ENCODE measurements around the gene ADAMTS13. TPM values are rescaled to one million over a fixed set of nuclear protein-coding genes. Genes with fewer than 3 reads are reported as not detected.
A peak's percentile ranks its signal among the peaks of the same experiment; 100 is the strongest.

The ADAMTS13 gene
- total and polyA plus RNA-seq, 9 of the 15 experiments (the other 6 are each of a cell fraction or from before 2014, with no cell fraction given): 0.03 to 0.20 (median 0.04) TPM; not detected in 4

DNA sequence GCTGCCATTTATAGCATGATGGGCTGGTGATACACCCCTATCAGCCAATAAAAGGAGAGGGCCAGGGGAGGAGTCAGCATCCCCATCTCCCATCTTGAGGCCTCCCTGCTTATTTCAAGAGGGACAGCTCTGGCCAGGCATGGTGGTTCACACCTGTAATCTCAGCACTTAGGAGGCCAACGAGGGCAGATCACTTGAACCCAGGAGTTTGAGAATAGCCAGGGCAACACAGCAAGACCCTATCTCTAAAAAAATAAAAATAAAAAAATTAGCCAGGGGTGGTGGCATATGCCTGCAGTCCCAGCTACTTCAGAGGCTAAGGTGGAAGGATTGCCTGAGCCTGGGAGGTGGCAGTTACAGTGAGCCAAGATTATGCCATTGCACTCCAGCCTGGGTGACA is 14.1 kb upstream of the ADAMTS13 start:
- intact Hi-C loops (cut with micrococcal nuclease): no loop called here
- ATAC-seq (no peak), FAIRE-seq (no peak), DNase-seq (ENCODE audit: extremely low read depth in 1 of 4, low spot score in 3 of 4) (no peak)
- H3K27me3 ChIP-seq (ENCODE audit: control insufficient read depth in 2 of 2, insufficient read depth in 2 of 2, low read length in 2 of 2): no peaks in the 10 kb centered on the region
- in situ Hi-C loops (cut with MboI): no loop called here
- H4K20me1 ChIP-seq (replicated peaks; ENCODE audit: control insufficient read depth, insufficient read depth, low read length): peaks cover 12% of the 10 kb centered on the region
- TF ChIP-seq CCAR2 (IDR thresholded peaks at IDR 0.05; ENCODE audit: low read depth, low read length): no peak
- TF ChIP-seq ZNF121 (CRISPR knock-in tag; conservative IDR thresholded peaks at IDR 0.05): peak; percentile 84
- no peak overlapping the region for H3K9ac ChIP-seq (ENCODE audit: insufficient read depth in 1 of 2, low read depth in 2 of 2, low read length in 2 of 2)
- no peaks in the 10 kb centered on the region for H3K9me3 ChIP-seq (replicated peaks; ENCODE audit: control insufficient read depth, insufficient read depth, low read depth, low read length)
- no peak overlapping the region for H3K4me2 ChIP-seq (ENCODE audit: insufficient read depth, low read length)
- no TSS peak for BruUV-seq (replicated peaks)
- H2AFZ ChIP-seq (ENCODE audit: low read depth, low read length): no peak overlapping the region
- peaks cover 0 to 20% of the 10 kb centered on the region in 2 experiments; a peak in 3 of 5 replicates for H3K4me1 ChIP-seq (replicated peaks in 1 of 2; ENCODE audit: control insufficient read depth in 2 of 2, insufficient read depth in 2 of 2, low read length in 2 of 2)
- H3K9me1 ChIP-seq (ENCODE audit: control insufficient read depth, insufficient read depth, low read length): no peaks in the 10 kb centered on the region
- H3K27ac ChIP-seq (ENCODE audit: extremely low read depth, low read depth, low read length): no peak overlapping the region
- H3K79me2 ChIP-seq (ENCODE audit: control insufficient read depth, insufficient read depth, low read length): 0 out of 3 replicates have a peak, but pooled peaks cover 4% of the 10 kb centered on the region
- WGBS (ENCODE audit: insufficient coverage, low coverage, missing lambda C conversion rate): 80% methylated on average over 1 of the region's 1 CpG
- H3K36me3 ChIP-seq (ENCODE audit: control insufficient read depth, insufficient read depth, low read length): peaks cover 91% of the 10 kb centered on the region
- ChIA-PET POLR2A (no interaction called here), CTCF (ENCODE audit: low intra/inter-chr PET ratio) (interaction anchor here (1.1 to 1.7 kb wide), 2 partner anchors 9 to 78 kb away, joined by 5 read pairs; partner anchors contain the start of gene REXO4)
- H3K4me3 ChIP-seq: no peak overlapping the region

- ChIA-PET POLR2A (interaction anchor here (0.7 to 1.1 kb wide), 3 partner anchors 68 to 336 kb away, joined by 3 to 4 read pairs (median 3); no protein-coding TSS in a partner anchor), CTCF (ENCODE audit: low intra/inter-chr PET ratio) (no interaction called here)
- Histone ChIP-seq H2AFZ (ENCODE audit: low read depth, low read length) (no peak overlapping the region), H3K79me2 (ENCODE audit: control insufficient read depth, insufficient read depth, low read length) (peaks cover 50% of the 10 kb centered on the region), H4K20me1 (replicated peaks; ENCODE audit: control insufficient read depth, insufficient read depth, low read length) (peaks cover 4% of the 10 kb centered on the region; the same call in 1 of the 2 replicates), H3K4me3 (no peak overlapping the region), H3K36me3 (ENCODE audit: control insufficient read depth, insufficient read depth, low read length) (peaks cover 64% of the 10 kb centered on the region), H3K4me1 (replicated peaks in 1 of 2; ENCODE audit: control insufficient read depth in 2 of 2, insufficient read depth in 2 of 2, low read length in 2 of 2) (peaks cover 17 to 29% of the 10 kb centered on the region in 2 experiments), H3K9me1 (ENCODE audit: control insufficient read depth, insufficient read depth, low read length) (no peaks in the 10 kb centered on the region), H3K9ac (ENCODE audit: insufficient read depth in 1 of 2, low read depth in 2 of 2, low read length in 2 of 2) (0 out of 4 replicates have a peak overlapping the region, but pooled peaks of 1 of the 2 experiments have one; percentile 84), H3K27me3 (ENCODE audit: control insufficient read depth in 2 of 2, insufficient read depth in 2 of 2, low read length in 2 of 2) (no peaks in the 10 kb centered on the region), H3K9me3 (replicated peaks; ENCODE audit: control insufficient read depth, insufficient read depth, low read depth, low read length) (no peaks in the 10 kb centered on the region), H3K4me2 (ENCODE audit: insufficient read depth, low read length) (no peak overlapping the region), H3K27ac (ENCODE audit: extremely low read depth, low read depth, low read length) (no peak overlapping the region)
- in situ Hi-C loops (cut with MboI): no loop called here
- DNase-seq (ENCODE audit: extremely low read depth in 1 of 4, low spot score in 3 of 4) (no peak), ATAC-seq (no peak), FAIRE-seq (no peak)
- 73% methylated on average over 1 of the region's 1 CpG for WGBS (ENCODE audit: insufficient coverage, low coverage, missing lambda C conversion rate)
- BruUV-seq (replicated peaks): no TSS peak
- TF ChIP-seq ARID4B (CRISPR knock-in tag; IDR thresholded peaks at IDR 0.05): no peak
- no peak for TF ChIP-seq SMAD3 (CRISPR knock-in tag; conservative IDR thresholded peaks at IDR 0.05)
- no peak for TF ChIP-seq MXI1 (IDR thresholded peaks at IDR 0.05; ENCODE audit: low read depth, low read length)
- TF ChIP-seq SPI1 (IDR thresholded peaks at IDR 0.05; ENCODE audit: borderline replicate concordance, low read depth, low read length): peak; percentile 69; the same call in 1 of the 2 replicates
- TF ChIP-seq ZNF324 (CRISPR knock-in tag; IDR thresholded peaks at IDR 0.05): no peak
- TF ChIP-seq ARNT (IDR thresholded peaks at IDR 0.05): no peak
- intact Hi-C loops (cut with micrococcal nuclease): no loop called here
Measured at GRCh38 chr9:133415170-133415569, 7.0 kb upstream of the ADAMTS13 start.
